Prostate gland (tissue), 2 donors: ENCODE results near the gene STK24. TPM values are rescaled to one million over a fixed set of nuclear protein-coding genes. Genes with fewer than 3 reads are reported as not detected.

Source experiments
- DNase-seq: peaks from one replicate; pipeline ENCODE4 v3.0.0-alpha.2; 2019; ENCODE audit warnings: low spot score
- H3K27ac ChIP-seq, 2 donors: fragments of 200-600 bp; sonication (generic); 2 replicates each; pipeline ENCODE4 v1.5.1; 2017 to 2019
- H3K27me3 ChIP-seq: fragments of 200-600 bp; sonication (generic); replicated peaks from 2 replicates; pipeline ENCODE4 v1.5.1; 2019; ENCODE audit not compliant: insufficient read depth
- H3K36me3 ChIP-seq, 2 donors: fragments of 200-600 bp; sonication (generic); 1 replicate in 1 of 2; 2 replicates in 1 of 2; pipeline versions ENCODE4 v1.5.1 to v1.8.1; 2017 to 2019
- H3K4me1 ChIP-seq: fragments of 200-600 bp; sonication (generic); replicated peaks from 2 replicates; pipeline ENCODE4 v1.5.1; 2019
- H3K4me3 ChIP-seq, 2 donors: fragments of 200-600 bp; sonication (generic); 2 replicates each; pipeline ENCODE4 v1.5.1; 2017 to 2019
- H3K9me3 ChIP-seq: fragments of 200-600 bp; sonication (generic); 2 replicates; pipeline ENCODE4 v1.5.1; 2017
- CTCF ChIP-seq, 4 experiments: fragments of 200-600 bp in 2 of 4; fragments of 450-650 bp in 2 of 4; sonication (generic) in 2 of 4; IDR thresholded peaks; 1 replicate in 3 of 4; 2 replicates in 1 of 4; pipeline ENCODE4 v1.5.1; 2016 to 2019; ENCODE audit warnings: antibody characterized with exemption in 4 of 4, mild to moderate bottlenecking in 2 of 4, moderate library complexity in 2 of 4
- POLR2A ChIP-seq: fragments of 450-650 bp; IDR thresholded peaks from one replicate; pipeline ENCODE4 v1.6.1; 2016; ENCODE audit warnings: antibody characterized with exemption, mild to moderate bottlenecking
- POLR2AphosphoS5 ChIP-seq: sonication (generic); formaldehyde crosslinking; IDR thresholded peaks from one replicate; pipeline ENCODE4 v1.6.1; 2017; ENCODE audit warnings: antibody characterized with exemption
- WGBS: methylation state at CpG from one replicate; pipeline ENCODE4 v1.1.5; 2018; 5-methylcytosine and 5-hydroxymethylcytosine counted together
- intact Hi-C: fragments of 100-400 bp; cut with DNase I; formaldehyde crosslinking; loops from one replicate; pipeline ENCODE4 v1.14.2; 2022
- total RNA-seq, 2 donors: library from RNA; depleted of rRNA; stranded (reverse); fragments of >200 nt; gene quantifications; one replicate each; pipeline ENCODE4 v1.1.0, GENCODE V29; 2016

The STK24 gene
- total RNA-seq, 2 donors from 2014 or later: 80.5 to 187 TPM

GRCh38 chr13:98420554-98421175 lies 156.2 kb downstream of the STK24 start:
- WGBS: 68% methylated on average over 6 of the region's 6 CpGs
- H3K36me3 ChIP-seq: no peaks in the 10 kb centered on the region
- no peak for TF ChIP-seq POLR2AphosphoS5
- no peak for TF ChIP-seq POLR2A
- no peak for TF ChIP-seq CTCF (IDR thresholded peaks at IDR 0.05)

GRCh38 chr13:98419786-98420553 lies 156.9 kb downstream of the STK24 start:
- H3K27ac ChIP-seq: peak overlapping the region; percentile 37 to 50
- H3K4me3 ChIP-seq: no peak overlapping the region
- H3K27me3 ChIP-seq: no peaks in the 10 kb centered on the region
- intact Hi-C loops: no loop called here
- DNase-seq: peak; percentile 77
- 56% methylated on average over 14 of the region's 14 CpGs for WGBS
- H3K36me3 ChIP-seq: no peaks in the 10 kb centered on the region
- peak; percentile 54 for TF ChIP-seq POLR2AphosphoS5
- no peak for TF ChIP-seq CTCF (IDR thresholded peaks at IDR 0.05)
- TF ChIP-seq POLR2A: no peak
- H3K9me3 ChIP-seq: no peaks in the 10 kb centered on the region
- H3K4me1 ChIP-seq: peaks cover 12% of the 10 kb centered on the region

More at GRCh38 chr13:98420554-98421175, 156.2 kb downstream of the STK24 start:
- no peaks in the 10 kb centered on the region for H3K27me3 ChIP-seq
- H3K27ac ChIP-seq: peak overlapping the region; percentile 37 to 50
- H3K9me3 ChIP-seq: no peaks in the 10 kb centered on the region
- H3K4me3 ChIP-seq: no peak overlapping the region
- peaks cover 6% of the 10 kb centered on the region for H3K4me1 ChIP-seq
- DNase-seq: no peak
- intact Hi-C loops: no loop called here

- Histone ChIP-seq H3K9me3 (no peaks in the 10 kb centered on the region), H3K4me1 (peaks cover 12% of the 10 kb centered on the region), H3K27ac (peak overlapping the region; percentile 50), H3K27me3 (no peaks in the 10 kb centered on the region), H3K4me3 (no peak overlapping the region), H3K36me3 (no peaks in the 10 kb centered on the region)
- intact Hi-C loops: no loop called here
- peak; percentile 99 for TF ChIP-seq POLR2AphosphoS5
- no peak for TF ChIP-seq CTCF (IDR thresholded peaks at IDR 0.05)
- WGBS: 47% methylated on average over 4 of the region's 4 CpGs
- peak; percentile 96 for DNase-seq
Measured at GRCh38 chr13:98416408-98416807, 160.5 kb downstream of the STK24 start.

GRCh38 chr13:98415326-98416070 lies 161.4 kb downstream of the STK24 start:
- Histone ChIP-seq H3K27me3 (no peaks in the 10 kb centered on the region), H3K4me1 (peaks cover 12% of the 10 kb centered on the region), H3K9me3 (no peaks in the 10 kb centered on the region), H3K4me3 (no peak overlapping the region), H3K36me3 (no peaks in the 10 kb centered on the region), H3K27ac (peak overlapping the region; percentile 42 to 50)
- DNase-seq: no peak
- intact Hi-C loops: no loop called here
- TF ChIP-seq CTCF (IDR thresholded peaks at IDR 0.05): no peak
- TF ChIP-seq POLR2A: no peak
- no peak for TF ChIP-seq POLR2AphosphoS5
- 74% methylated on average over 18 of the region's 18 CpGs for WGBS
